DOHH2 (cell line): ENCODE results near the gene SLC17A9.

ENCODE experiments used
- H3F3A ChIP-seq: fragments of 200-600 bp; sonication (generic), shearing (Covaris generic); 2 replicates; pipeline ENCODE4 v1.6.0; 2016; ENCODE audit warnings: antibody characterized with exemption, mild to moderate bottlenecking; ENCODE audit not compliant: control insufficient read depth, insufficient read depth
- H3K27ac ChIP-seq: fragments of 200-600 bp; sonication (generic); 2 replicates; pipeline ENCODE4 v1.5.1; 2014; ENCODE audit warnings: low read depth, mild to moderate bottlenecking, low read length, moderate library complexity
- H3K27me3 ChIP-seq: fragments of 200-600 bp; sonication (generic); 2 replicates; pipeline ENCODE4 v1.6.1; 2014; ENCODE audit warnings: mild to moderate bottlenecking, low read length, mixed read lengths; ENCODE audit not compliant: control insufficient read depth
- H3K36me3 ChIP-seq: fragments of 200-600 bp; sonication (generic); 2 replicates; pipeline ENCODE4 v1.6.1; 2014; ENCODE audit warnings: mild to moderate bottlenecking, low read length, moderate library complexity, mixed read lengths; ENCODE audit not compliant: control insufficient read depth
- H3K4me1 ChIP-seq: fragments of 200-600 bp; sonication (generic); 2 replicates; pipeline ENCODE4 v1.6.1; 2014; ENCODE audit warnings: mild to moderate bottlenecking, low read length, mixed read lengths; ENCODE audit not compliant: control insufficient read depth
- H3K4me2 ChIP-seq: fragments of 200-600 bp; sonication (generic); 2 replicates; pipeline ENCODE4 v1.6.0; 2014; ENCODE audit warnings: mild to moderate bottlenecking, low read length, moderate library complexity
- H3K4me3 ChIP-seq: fragments of 200-600 bp; sonication (generic); 2 replicates; pipeline ENCODE4 v1.5.1; 2014; ENCODE audit warnings: mild to moderate bottlenecking, low read length, mixed read lengths
- H3K79me2 ChIP-seq: fragments of 200-600 bp; sonication (generic); 2 replicates; pipeline ENCODE4 v1.6.1; 2014; ENCODE audit warnings: mild to moderate bottlenecking, low read length, mixed read lengths; ENCODE audit not compliant: control insufficient read depth
- H3K9me2 ChIP-seq: fragments of 200-600 bp; sonication (generic); replicated peaks from 2 replicates; pipeline ENCODE4 v1.6.1; 2014; ENCODE audit warnings: mild to moderate bottlenecking, low read length, mixed read lengths; ENCODE audit not compliant: control insufficient read depth
- H3K9me3 ChIP-seq: fragments of 200-600 bp; sonication (generic); 2 replicates; pipeline ENCODE4 v1.6.1; 2014; ENCODE audit warnings: antibody characterized with exemption, low read length, mixed read lengths; ENCODE audit not compliant: control insufficient read depth, insufficient read depth
- H4K20me1 ChIP-seq: fragments of 200-600 bp; sonication (generic); 2 replicates; pipeline ENCODE4 v1.6.0; 2014; ENCODE audit warnings: low read depth, mild to moderate bottlenecking, antibody characterized with exemption, low read length, moderate library complexity; ENCODE audit not compliant: control insufficient read depth, insufficient read depth
- EZH2phosphoT487 ChIP-seq: fragments of 200-600 bp; sonication (generic); IDR thresholded peaks from 2 replicates; pipeline ENCODE4 v1.6.1; 2017; ENCODE audit warnings: borderline replicate concordance, mild to moderate bottlenecking, antibody characterized with exemption, low read length, moderate library complexity, mixed read lengths
- TF ChIP-seq, protein P1 (sequence below): fragments of 200-600 bp; sonication (generic); IDR thresholded peaks from one replicate; pipeline ENCODE4 v1.5.1; 2014; ENCODE audit warnings: antibody characterized with exemption, mild to moderate bottlenecking, low read depth, low read length; ENCODE audit not compliant: poor library complexity, severe bottlenecking

The SLC17A9 gene

DNA sequence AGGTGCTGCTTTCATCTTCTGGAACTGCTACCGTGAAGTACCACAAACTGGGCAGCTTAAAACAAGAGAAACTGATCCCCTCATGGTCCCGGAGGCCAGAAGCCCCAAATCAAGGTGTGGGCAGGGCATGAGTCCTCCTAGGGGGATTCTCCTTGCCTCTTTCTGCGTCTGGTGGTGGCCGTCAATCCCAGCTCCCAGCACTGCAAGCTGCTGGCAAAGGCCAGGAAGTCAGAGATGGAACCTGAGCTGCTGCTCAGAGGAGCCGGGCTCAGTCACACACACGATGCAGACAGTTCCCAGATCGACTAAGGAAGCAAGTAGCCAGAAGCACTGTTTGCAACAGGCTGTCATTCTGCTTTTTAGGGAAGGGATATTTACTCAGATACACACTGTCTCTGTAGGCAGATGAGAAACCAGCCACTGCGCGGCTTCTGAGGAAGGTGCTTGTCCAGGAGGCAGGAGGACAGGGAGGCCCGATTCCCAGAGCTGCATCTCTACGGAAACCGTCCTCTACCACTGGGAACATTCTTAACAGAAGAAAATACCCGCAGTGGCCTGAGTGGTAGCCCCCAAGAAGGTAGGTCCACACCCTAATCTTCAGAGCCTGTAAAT, 38.8 kb downstream of the SLC17A9 start:
- H3K9me3 ChIP-seq = no peaks in the 10 kb centered on the region
- no peaks in the 10 kb centered on the region for H3F3A ChIP-seq
- H3K27me3 ChIP-seq = peaks cover 13% of the 10 kb centered on the region
- TF ChIP-seq, protein P1, sequence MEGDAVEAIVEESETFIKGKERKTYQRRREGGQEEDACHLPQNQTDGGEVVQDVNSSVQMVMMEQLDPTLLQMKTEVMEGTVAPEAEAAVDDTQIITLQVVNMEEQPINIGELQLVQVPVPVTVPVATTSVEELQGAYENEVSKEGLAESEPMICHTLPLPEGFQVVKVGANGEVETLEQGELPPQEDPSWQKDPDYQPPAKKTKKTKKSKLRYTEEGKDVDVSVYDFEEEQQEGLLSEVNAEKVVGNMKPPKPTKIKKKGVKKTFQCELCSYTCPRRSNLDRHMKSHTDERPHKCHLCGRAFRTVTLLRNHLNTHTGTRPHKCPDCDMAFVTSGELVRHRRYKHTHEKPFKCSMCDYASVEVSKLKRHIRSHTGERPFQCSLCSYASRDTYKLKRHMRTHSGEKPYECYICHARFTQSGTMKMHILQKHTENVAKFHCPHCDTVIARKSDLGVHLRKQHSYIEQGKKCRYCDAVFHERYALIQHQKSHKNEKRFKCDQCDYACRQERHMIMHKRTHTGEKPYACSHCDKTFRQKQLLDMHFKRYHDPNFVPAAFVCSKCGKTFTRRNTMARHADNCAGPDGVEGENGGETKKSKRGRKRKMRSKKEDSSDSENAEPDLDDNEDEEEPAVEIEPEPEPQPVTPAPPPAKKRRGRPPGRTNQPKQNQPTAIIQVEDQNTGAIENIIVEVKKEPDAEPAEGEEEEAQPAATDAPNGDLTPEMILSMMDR = no peak
- TF ChIP-seq EZH2phosphoT487 = no peak
- no peaks in the 10 kb centered on the region for H3K79me2 ChIP-seq
- H3K27ac ChIP-seq = no peak overlapping the region
- H3K4me2 ChIP-seq = no peak overlapping the region
- no peaks in the 10 kb centered on the region for H4K20me1 ChIP-seq
- no peaks in the 10 kb centered on the region for H3K36me3 ChIP-seq
- no peaks in the 10 kb centered on the region for H3K4me1 ChIP-seq
- no peak overlapping the region for H3K4me3 ChIP-seq
- no peaks in the 10 kb centered on the region for H3K9me2 ChIP-seq

GRCh38 chr20:62991863-62992262, 39.4 kb downstream of the SLC17A9 start:
- H3K27me3 ChIP-seq = peaks cover 13% of the 10 kb centered on the region

DNA sequence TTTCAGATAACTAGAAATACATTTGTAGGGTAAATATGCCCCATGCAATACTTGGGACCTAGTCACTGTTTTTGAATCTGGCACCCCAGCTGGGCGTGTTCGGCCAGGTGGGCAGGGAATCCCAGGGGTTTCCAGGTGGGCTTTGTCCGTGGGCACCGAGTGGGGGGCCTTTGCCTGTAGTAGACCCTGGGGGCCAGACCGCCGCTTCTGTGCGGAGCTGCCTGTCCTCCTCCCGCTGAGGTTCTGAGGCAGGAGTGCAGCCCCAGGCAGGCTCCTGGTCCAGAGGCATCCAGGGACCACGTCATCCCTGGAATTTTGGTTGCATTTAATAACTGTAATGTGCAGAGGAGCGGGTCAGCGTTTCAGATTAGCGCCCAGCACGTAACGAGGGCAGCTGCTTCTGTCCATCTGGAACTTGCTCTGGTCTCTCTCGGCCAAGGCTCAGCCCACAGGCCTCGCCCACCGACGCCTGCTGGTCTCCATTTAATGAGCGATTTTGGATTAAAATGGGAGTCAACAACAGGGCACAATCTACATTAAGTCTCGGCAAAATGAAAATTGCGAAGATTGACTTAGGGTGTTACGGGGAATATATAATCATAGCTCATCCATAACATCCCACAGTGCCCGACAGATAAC, 41.5 kb downstream of the SLC17A9 start:
- Histone ChIP-seq H3K79me2 (no peaks in the 10 kb centered on the region), H3K27me3 (peaks cover 12% of the 10 kb centered on the region), H3K27ac (no peak overlapping the region), H3F3A (no peaks in the 10 kb centered on the region), H3K4me3 (no peak overlapping the region), H3K9me2 (no peaks in the 10 kb centered on the region), H3K36me3 (no peaks in the 10 kb centered on the region), H3K4me1 (no peaks in the 10 kb centered on the region), H4K20me1 (no peaks in the 10 kb centered on the region), H3K4me2 (no peak overlapping the region), H3K9me3 (no peaks in the 10 kb centered on the region)
- TF ChIP-seq, protein P1 = no peak
- TF ChIP-seq EZH2phosphoT487 = no peak

More at GRCh38 chr20:62991863-62992262, 39.4 kb downstream of the SLC17A9 start:
- no peaks in the 10 kb centered on the region for H3F3A ChIP-seq
- H3K9me2 ChIP-seq = no peaks in the 10 kb centered on the region
- TF ChIP-seq, protein P1 = no peak
- TF ChIP-seq EZH2phosphoT487 = no peak
- no peaks in the 10 kb centered on the region for H4K20me1 ChIP-seq
- no peaks in the 10 kb centered on the region for H3K4me1 ChIP-seq
- no peak overlapping the region for H3K27ac ChIP-seq
- H3K4me2 ChIP-seq = no peak overlapping the region
- no peaks in the 10 kb centered on the region for H3K79me2 ChIP-seq
- H3K4me3 ChIP-seq = no peak overlapping the region
- H3K36me3 ChIP-seq = no peaks in the 10 kb centered on the region
- no peaks in the 10 kb centered on the region for H3K9me3 ChIP-seq
